DOHH2 (cell line): Measurements from ENCODE around the gene TSPO.
A peak's percentile ranks its signal among the peaks of the same experiment; 100 is the strongest.

Experiments
- CTCF ChIP-seq: fragments of 200-600 bp; sonication (generic); IDR thresholded peaks from one replicate; pipeline ENCODE4 v1.5.1; 2014; ENCODE audit warnings: antibody characterized with exemption, mild to moderate bottlenecking, low read depth, low read length; ENCODE audit not compliant: poor library complexity, severe bottlenecking
- EZH2phosphoT487 ChIP-seq: fragments of 200-600 bp; sonication (generic); IDR thresholded peaks from 2 replicates; pipeline ENCODE4 v1.6.1; 2017; ENCODE audit warnings: borderline replicate concordance, mild to moderate bottlenecking, antibody characterized with exemption, low read length, moderate library complexity, mixed read lengths

GRCh38 chr22:43136255-43136654, 15.1 kb upstream of the TSPO start:
- peak; percentile 92 for TF ChIP-seq CTCF
- TF ChIP-seq EZH2phosphoT487 = no peak
